Endodermal cell (in vitro differentiated cells): ENCODE measurements around the gene ODF4. TPM values are rescaled to one million over a fixed set of nuclear protein-coding genes. Genes with fewer than 3 reads are reported as not detected.
A peak's percentile ranks its signal among the peaks of the same experiment; 100 is the strongest.

Source experiments
- DNase-seq: peaks from one replicate; pipeline ENCODE4 v3.0.0-alpha.2; 2017
- H3K27ac ChIP-seq: 2 replicates; pipeline ENCODE4 v1.5.1; 2013; ENCODE audit warnings: mild to moderate bottlenecking, low read depth, low read length, moderate library complexity
- H3K27me3 ChIP-seq: 2 replicates; pipeline ENCODE4 v1.6.1; 2013; ENCODE audit warnings: mild to moderate bottlenecking, low read length, moderate library complexity; ENCODE audit not compliant: insufficient read depth, control insufficient read depth, poor library complexity, severe bottlenecking
- H3K36me3 ChIP-seq: 2 replicates; pipeline ENCODE4 v1.7.0; 2013; ENCODE audit warnings: mild to moderate bottlenecking, low read length, moderate library complexity; ENCODE audit not compliant: control insufficient read depth, insufficient read depth
- H3K4me1 ChIP-seq: one replicate; pipeline ENCODE4 v1.7.0; 2013; ENCODE audit warnings: low read length; ENCODE audit not compliant: control insufficient read depth, insufficient read depth
- H3K4me3 ChIP-seq: 2 replicates; pipeline ENCODE4 v1.5.1; 2013; ENCODE audit warnings: mild to moderate bottlenecking, low read length, moderate library complexity
- H3K9ac ChIP-seq: 2 replicates; pipeline ENCODE4 v1.6.1; 2013; ENCODE audit warnings: mild to moderate bottlenecking, low read length, moderate library complexity; ENCODE audit not compliant: poor library complexity, severe bottlenecking; ENCODE audit errors: extremely low read depth
- H3K9me3 ChIP-seq: 2 replicates; pipeline ENCODE4 v1.6.1; 2013; ENCODE audit warnings: mild to moderate bottlenecking, low read length, moderate library complexity; ENCODE audit not compliant: control insufficient read depth
- H3K27ac Mint-ChIP-seq: 2 replicates; pipeline ENCODE4 v1.8.0; 2020; ENCODE audit warnings: mixed read lengths
- H3K27me3 Mint-ChIP-seq: 2 replicates; pipeline ENCODE4 v1.8.0; 2021; ENCODE audit warnings: mild to moderate bottlenecking, mixed read lengths; ENCODE audit not compliant: insufficient read depth
- H3K36me3 Mint-ChIP-seq: 2 replicates; pipeline ENCODE4 v1.8.0; 2020; ENCODE audit warnings: low read depth, mixed read lengths
- H3K4me1 Mint-ChIP-seq: 2 replicates; pipeline ENCODE4 v1.8.0; 2020; ENCODE audit warnings: mixed read lengths
- H3K4me3 Mint-ChIP-seq: 2 replicates; pipeline ENCODE4 v1.8.0; 2020; ENCODE audit warnings: mild to moderate bottlenecking, moderate library complexity, mixed read lengths
- H3K9me3 Mint-ChIP-seq: 2 replicates; pipeline ENCODE4 v1.8.0; 2020; ENCODE audit warnings: mild to moderate bottlenecking, mixed read lengths
- WGBS, 2 experiments: methylation state at CpG; one replicate each; pipeline versions ENCODE4 v1.1.5 to v1.1.7; 2013; ENCODE audit warnings: missing lambda C conversion rate in 2 of 2, mixed read lengths in 1 of 2; ENCODE audit not compliant: insufficient coverage in 1 of 2, insufficient read length in 1 of 2; 5-methylcytosine and 5-hydroxymethylcytosine counted together
- total RNA-seq, 2 donors: library from RNA; stranded (reverse); fragmentation: NEBNext Ultra II Directional in 1 of 2; extraction: Animal tissue kit (Norgen Biotek cat#: 25700) in 1 of 2; gene quantifications; 2 replicates in 1 of 2; 3 replicates in 1 of 2; pipeline ENCODE4 v1.2.1, GENCODE V29; 2021
- TF ChIP-seq, protein P1 (sequence below): fragments of 200-600 bp; sonication (generic); conservative IDR thresholded peaks from 2 replicates; pipeline ENCODE4 v1.5.0; 2021; ENCODE audit warnings: antibody characterized with exemption, mild to moderate bottlenecking

ODF4 gene
- total RNA-seq, 2 donors from 2014 or later, result not detected

DNA sequence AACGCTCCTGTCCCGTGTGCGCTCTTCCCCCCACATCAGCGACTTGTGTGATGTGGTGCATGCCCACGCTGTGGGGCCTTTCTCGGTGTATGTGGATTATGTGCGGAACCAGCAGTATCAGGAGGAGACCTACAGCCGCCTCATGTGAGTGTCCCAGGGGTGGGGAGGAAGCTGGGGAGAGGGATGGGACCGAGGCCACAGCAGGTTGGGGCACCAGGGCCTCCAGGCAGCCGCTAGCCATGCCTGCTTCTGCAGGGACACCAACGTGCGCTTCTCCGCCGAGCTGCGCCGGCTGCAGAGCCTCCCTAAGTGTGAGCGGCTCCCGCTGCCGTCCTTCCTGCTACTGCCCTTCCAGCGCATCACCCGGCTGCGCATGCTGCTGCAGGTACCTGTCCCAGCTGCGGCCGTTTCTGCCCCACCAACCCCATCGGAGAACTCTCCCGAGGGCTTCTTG is 23.8 kb upstream of the ODF4 start:
- TF ChIP-seq, protein P1, sequence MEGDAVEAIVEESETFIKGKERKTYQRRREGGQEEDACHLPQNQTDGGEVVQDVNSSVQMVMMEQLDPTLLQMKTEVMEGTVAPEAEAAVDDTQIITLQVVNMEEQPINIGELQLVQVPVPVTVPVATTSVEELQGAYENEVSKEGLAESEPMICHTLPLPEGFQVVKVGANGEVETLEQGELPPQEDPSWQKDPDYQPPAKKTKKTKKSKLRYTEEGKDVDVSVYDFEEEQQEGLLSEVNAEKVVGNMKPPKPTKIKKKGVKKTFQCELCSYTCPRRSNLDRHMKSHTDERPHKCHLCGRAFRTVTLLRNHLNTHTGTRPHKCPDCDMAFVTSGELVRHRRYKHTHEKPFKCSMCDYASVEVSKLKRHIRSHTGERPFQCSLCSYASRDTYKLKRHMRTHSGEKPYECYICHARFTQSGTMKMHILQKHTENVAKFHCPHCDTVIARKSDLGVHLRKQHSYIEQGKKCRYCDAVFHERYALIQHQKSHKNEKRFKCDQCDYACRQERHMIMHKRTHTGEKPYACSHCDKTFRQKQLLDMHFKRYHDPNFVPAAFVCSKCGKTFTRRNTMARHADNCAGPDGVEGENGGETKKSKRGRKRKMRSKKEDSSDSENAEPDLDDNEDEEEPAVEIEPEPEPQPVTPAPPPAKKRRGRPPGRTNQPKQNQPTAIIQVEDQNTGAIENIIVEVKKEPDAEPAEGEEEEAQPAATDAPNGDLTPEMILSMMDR, result no peak
- H3K4me3 Mint-ChIP-seq, result peak overlapping the region; percentile 62
- Histone ChIP-seq H3K9me3 (no peaks in the 10 kb centered on the region), H3K27ac (no peak overlapping the region), H3K9ac (no peak overlapping the region), H3K4me1 (peaks cover 9% of the 10 kb centered on the region), H3K27me3 (peaks cover 24% of the 10 kb centered on the region), H3K36me3 (no peaks in the 10 kb centered on the region), H3K4me3 (peak overlapping the region; percentile 71)
- no peaks in the 10 kb centered on the region for H3K9me3 Mint-ChIP-seq
- peaks cover 25% of the 10 kb centered on the region for H3K27me3 Mint-ChIP-seq
- 24 to 31% methylated on average over 14 to 26 of the region's 26 CpGs for WGBS, 2 experiments
- peaks cover 12% of the 10 kb centered on the region for H3K36me3 Mint-ChIP-seq
- DNase-seq, result peak; percentile 86
- H3K27ac Mint-ChIP-seq, result no peak overlapping the region
- peaks cover 37% of the 10 kb centered on the region for H3K4me1 Mint-ChIP-seq

DNA sequence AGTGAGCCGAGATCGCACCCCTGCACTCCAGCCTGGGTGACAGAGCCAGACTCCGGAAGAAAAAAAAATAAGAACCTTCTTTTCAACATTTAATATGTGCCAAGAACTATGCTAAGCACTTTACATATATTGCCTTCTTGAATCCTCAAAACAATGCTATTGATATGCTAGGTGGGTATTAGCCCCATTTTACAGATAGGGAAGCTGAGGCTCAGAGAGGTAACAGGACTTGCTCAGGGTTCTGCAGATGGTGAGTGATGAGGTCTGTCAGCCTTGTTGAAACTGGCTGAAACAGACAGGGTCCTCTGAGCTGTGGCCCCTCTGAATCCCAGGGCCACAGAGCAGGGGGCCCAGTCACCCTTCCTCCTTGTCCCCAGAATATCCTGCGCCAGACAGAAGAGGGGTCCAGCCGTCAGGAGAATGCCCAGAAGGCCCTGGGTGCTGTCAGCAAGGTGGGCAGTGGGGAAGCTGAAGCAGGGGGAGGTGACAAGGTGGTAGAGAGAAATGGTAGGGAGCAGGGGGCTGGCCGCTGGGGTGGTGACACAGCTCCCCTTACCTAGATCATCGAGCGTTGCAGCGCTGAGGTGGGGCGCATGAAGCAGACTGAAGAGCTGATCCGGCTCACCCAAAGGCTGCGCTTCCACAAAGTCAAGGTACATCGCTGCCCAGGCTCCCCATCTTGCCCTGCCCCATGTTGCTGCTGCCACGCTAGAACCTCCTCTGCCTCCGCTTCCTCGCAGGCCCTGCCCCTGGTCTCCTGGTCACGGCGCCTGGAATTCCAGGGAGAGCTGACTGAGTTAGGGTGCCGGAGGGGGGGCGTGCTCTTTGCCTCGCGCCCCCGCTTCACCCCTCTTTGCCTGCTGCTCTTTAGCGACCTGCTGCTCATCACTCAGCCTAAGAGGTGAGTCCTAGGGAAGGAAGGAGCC is 21.4 kb upstream of the ODF4 start:
- no peak overlapping the region for H3K27ac ChIP-seq
- no peak overlapping the region for H3K4me3 ChIP-seq
- peaks cover 4% of the 10 kb centered on the region for H3K4me1 ChIP-seq
- Mint-ChIP-seq H3K27me3 (peaks cover 25% of the 10 kb centered on the region), H3K36me3 (peaks cover 17% of the 10 kb centered on the region), H3K4me3 (no peak overlapping the region), H3K4me1 (peaks cover 24% of the 10 kb centered on the region), H3K9me3 (no peaks in the 10 kb centered on the region), H3K27ac (no peak overlapping the region)
- 85 to 87% methylated on average over 16 to 24 of the region's 24 CpGs for WGBS, 2 experiments
- H3K27me3 ChIP-seq, result peaks cover 24% of the 10 kb centered on the region
- TF ChIP-seq, protein P1, result no peak
- no peak overlapping the region for H3K9ac ChIP-seq
- no peak for DNase-seq
- no peaks in the 10 kb centered on the region for H3K9me3 ChIP-seq
- no peaks in the 10 kb centered on the region for H3K36me3 ChIP-seq

DNA sequence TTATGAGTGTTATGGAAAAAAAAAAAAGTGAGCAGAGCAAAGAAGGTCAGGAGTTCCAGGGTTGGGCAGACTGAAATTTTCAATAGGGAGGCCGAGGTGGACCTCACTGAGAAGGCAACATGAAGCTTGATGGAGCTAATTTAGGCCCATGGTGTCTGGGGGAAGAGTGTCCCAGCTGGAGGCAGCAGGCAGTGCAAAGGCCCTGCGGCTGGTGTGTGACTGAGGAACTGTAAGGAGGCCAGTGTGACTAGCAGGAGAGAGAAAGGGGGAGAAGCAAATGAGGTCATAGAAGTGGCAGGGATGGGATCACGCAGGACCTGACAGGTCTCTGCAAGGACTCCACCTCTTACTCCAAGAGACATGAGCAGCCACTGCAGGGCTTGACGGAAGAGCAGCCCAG is 19.4 kb upstream of the ODF4 start:
- no peak overlapping the region for H3K9ac ChIP-seq
- H3K27me3 ChIP-seq, result peaks cover 18% of the 10 kb centered on the region
- WGBS, 2 experiments, result 90 to 93% methylated on average over 3 to 4 of the region's 4 CpGs
- Mint-ChIP-seq H3K4me1 (peaks cover 9% of the 10 kb centered on the region), H3K27ac (no peak overlapping the region), H3K27me3 (peaks cover 24% of the 10 kb centered on the region), H3K36me3 (peaks cover 17% of the 10 kb centered on the region), H3K4me3 (no peak overlapping the region), H3K9me3 (no peaks in the 10 kb centered on the region)
- no peaks in the 10 kb centered on the region for H3K36me3 ChIP-seq
- H3K27ac ChIP-seq, result no peak overlapping the region
- TF ChIP-seq, protein P1, result no peak
- no peaks in the 10 kb centered on the region for H3K9me3 ChIP-seq
- DNase-seq, result no peak
- H3K4me1 ChIP-seq, result no peaks in the 10 kb centered on the region
- no peak overlapping the region for H3K4me3 ChIP-seq
